WTC11 (cell line): ENCODE measurements around the gene MTMR6. TPM values are rescaled to one million over a fixed set of nuclear protein-coding genes. Genes with fewer than 3 reads are reported as not detected.
A peak's percentile ranks its signal among the peaks of the same experiment; 100 is the strongest.

ENCODE experiments used
- ATAC-seq: fragments of 200-7000 bp; cut with Tn5 transposase; 2 replicates; pipeline ENCODE4 v1.10.0; 2021; ENCODE audit warnings: mild to moderate bottlenecking, moderate library complexity
- CTCF ChIA-PET: fragments of 300-600 bp; sonication (Branson Sonifier 250); formaldehyde crosslinking; loops from one replicate; lab custom pipeline; 2021; ENCODE audit warnings: antibody characterized with exemption; lab: Charles Lee
- POLR2A ChIA-PET: fragments of 350-600 bp; sonication (Branson Sonifier 250); formaldehyde crosslinking; loops from one replicate; lab custom pipeline; 2021; ENCODE audit warnings: antibody characterized with exemption; lab: Charles Lee
- DNase-seq: peaks from one replicate; pipeline ENCODE4 v3.0.0; 2021; ENCODE audit warnings: low spot score
- H3K27ac Mint-ChIP-seq: 2 replicates; pipeline ENCODE4 v1.8.0; 2021; ENCODE audit warnings: mixed read lengths
- H3K27me3 Mint-ChIP-seq: 2 replicates; pipeline ENCODE4 v1.8.0; 2021; ENCODE audit warnings: low read depth, mild to moderate bottlenecking, moderate library complexity, mixed read lengths
- H3K36me3 Mint-ChIP-seq: 2 replicates; pipeline ENCODE4 v1.8.0; 2021; ENCODE audit warnings: mixed read lengths
- H3K4me1 Mint-ChIP-seq: 2 replicates; pipeline ENCODE4 v1.8.0; 2022; ENCODE audit warnings: mixed read lengths
- H3K4me3 Mint-ChIP-seq: 2 replicates; pipeline ENCODE4 v1.8.0; 2021; ENCODE audit warnings: mild to moderate bottlenecking, moderate library complexity, mixed read lengths
- H3K9me3 Mint-ChIP-seq: 2 replicates; pipeline ENCODE4 v1.8.0; 2021; ENCODE audit warnings: mixed read lengths
- ATF1 ChIP-seq: sonication (generic); formaldehyde crosslinking; IDR thresholded peaks from 2 replicates; pipeline ENCODE4 v1.8.1; 2023; ENCODE audit warnings: mild to moderate bottlenecking, moderate library complexity, missing genetic modification reagents
- CDX4 ChIP-seq: fragments of 250-450 bp; sonication (Bioruptor Pico); IDR thresholded peaks from 2 replicates; pipeline ENCODE4 v1.9.0; 2021; ENCODE audit warnings: moderate library complexity, mild to moderate bottlenecking, inconsistent platforms, borderline replicate concordance
- CREB1 ChIP-seq: sonication (generic); formaldehyde crosslinking; IDR thresholded peaks from 2 replicates; pipeline ENCODE4 v1.8.0; 2023; ENCODE audit warnings: mild to moderate bottlenecking, missing genetic modification reagents
- ETV6 ChIP-seq: sonication (generic); formaldehyde crosslinking; IDR thresholded peaks from 2 replicates; pipeline ENCODE4 v1.8.1; 2022; ENCODE audit warnings: mild to moderate bottlenecking, missing genetic modification reagents
- GABPB1 ChIP-seq: sonication (generic); formaldehyde crosslinking; IDR thresholded peaks from 2 replicates; pipeline ENCODE4 v1.8.1; 2023; ENCODE audit warnings: mild to moderate bottlenecking, missing genetic modification reagents
- GTF2I ChIP-seq: fragments of 250-450 bp; sonication (Bioruptor Pico); conservative IDR thresholded peaks from 2 replicates; pipeline ENCODE4 v1.4.0; 2021; ENCODE audit warnings: mild to moderate bottlenecking
- MAX ChIP-seq: sonication (generic); formaldehyde crosslinking; IDR thresholded peaks from 2 replicates; pipeline ENCODE4 v1.8.0; 2022; ENCODE audit warnings: mild to moderate bottlenecking, missing genetic modification reagents
- NFYB ChIP-seq: sonication (generic); formaldehyde crosslinking; conservative IDR thresholded peaks from 2 replicates; pipeline ENCODE4 v1.8.0; 2022; ENCODE audit warnings: low read depth, missing genetic modification reagents
- NR1H2 ChIP-seq: sonication (generic); formaldehyde crosslinking; IDR thresholded peaks from 2 replicates; pipeline ENCODE4 v1.9.0; 2021; ENCODE audit warnings: mild to moderate bottlenecking, moderate library complexity, missing genetic modification reagents
- NR2C2 ChIP-seq: sonication (generic); formaldehyde crosslinking; IDR thresholded peaks from 2 replicates; pipeline ENCODE4 v1.8.0; 2022; ENCODE audit warnings: mild to moderate bottlenecking, missing genetic modification reagents
- SMAD4 ChIP-seq: sonication (generic); formaldehyde crosslinking; IDR thresholded peaks from 2 replicates; pipeline ENCODE4 v1.8.0; 2022; ENCODE audit warnings: mild to moderate bottlenecking, missing genetic modification reagents
- TCF7 ChIP-seq: sonication (generic); formaldehyde crosslinking; IDR thresholded peaks from 2 replicates; pipeline ENCODE4 v1.8.0; 2022; ENCODE audit warnings: mild to moderate bottlenecking, low read depth, missing genetic modification reagents, moderate library complexity
- ZNF121 ChIP-seq: sonication (generic); formaldehyde crosslinking; IDR thresholded peaks from 2 replicates; pipeline ENCODE4 v1.8.0; 2023; ENCODE audit warnings: missing genetic modification reagents
- ZNF219 ChIP-seq: sonication (generic); formaldehyde crosslinking; IDR thresholded peaks from 2 replicates; pipeline ENCODE4 v1.8.0; 2023; ENCODE audit warnings: missing genetic modification reagents, mild to moderate bottlenecking, borderline replicate concordance
- ZNF263 ChIP-seq: sonication (generic); formaldehyde crosslinking; IDR thresholded peaks from 2 replicates; pipeline ENCODE4 v1.8.1; 2022; ENCODE audit warnings: low read depth, mild to moderate bottlenecking, moderate library complexity, missing genetic modification reagents
- ZNF317 ChIP-seq: sonication (generic); formaldehyde crosslinking; IDR thresholded peaks from 2 replicates; pipeline ENCODE4 v1.8.1; 2023; ENCODE audit warnings: low read depth, mild to moderate bottlenecking, moderate library complexity, missing genetic modification reagents, borderline replicate concordance
- ZSCAN18 ChIP-seq: fragments of 250-450 bp; sonication (Bioruptor Pico); IDR thresholded peaks from 2 replicates; pipeline ENCODE4 v2.1.2; 2022; ENCODE audit warnings: mild to moderate bottlenecking, moderate library complexity
- total RNA-seq: library from RNA; stranded (reverse); gene quantifications from 3 replicates; pipeline ENCODE4 v1.2.3, GENCODE V29; 2021
- TF ChIP-seq, protein P1 (sequence below): sonication (generic); formaldehyde crosslinking; IDR thresholded peaks from 2 replicates; pipeline ENCODE4 v1.8.1; 2022; ENCODE audit warnings: mild to moderate bottlenecking, moderate library complexity, missing genetic modification reagents
- TF ChIP-seq, protein P2 (sequence below): sonication (generic); formaldehyde crosslinking; IDR thresholded peaks from 2 replicates; pipeline ENCODE4 v1.8.0; 2022; ENCODE audit warnings: mild to moderate bottlenecking, missing genetic modification reagents
- TF ChIP-seq, protein P3 (sequence below): sonication (generic); formaldehyde crosslinking; IDR thresholded peaks from 2 replicates; pipeline ENCODE4 v1.8.0; 2022; ENCODE audit warnings: mild to moderate bottlenecking, missing genetic modification reagents
- TF ChIP-seq, protein P4 (sequence below): sonication (generic); formaldehyde crosslinking; IDR thresholded peaks from 2 replicates; pipeline ENCODE4 v1.8.1; 2022; ENCODE audit warnings: low read depth, missing genetic modification reagents, borderline replicate concordance
- TF ChIP-seq, protein P5 (sequence below): sonication (generic); formaldehyde crosslinking; IDR thresholded peaks from 2 replicates; pipeline ENCODE4 v1.8.1; 2023; ENCODE audit warnings: mild to moderate bottlenecking, missing genetic modification reagents, moderate library complexity

Gene MTMR6
- total RNA-seq, 1 experiment from 2014 or later = 8.6 TPM

DNA sequence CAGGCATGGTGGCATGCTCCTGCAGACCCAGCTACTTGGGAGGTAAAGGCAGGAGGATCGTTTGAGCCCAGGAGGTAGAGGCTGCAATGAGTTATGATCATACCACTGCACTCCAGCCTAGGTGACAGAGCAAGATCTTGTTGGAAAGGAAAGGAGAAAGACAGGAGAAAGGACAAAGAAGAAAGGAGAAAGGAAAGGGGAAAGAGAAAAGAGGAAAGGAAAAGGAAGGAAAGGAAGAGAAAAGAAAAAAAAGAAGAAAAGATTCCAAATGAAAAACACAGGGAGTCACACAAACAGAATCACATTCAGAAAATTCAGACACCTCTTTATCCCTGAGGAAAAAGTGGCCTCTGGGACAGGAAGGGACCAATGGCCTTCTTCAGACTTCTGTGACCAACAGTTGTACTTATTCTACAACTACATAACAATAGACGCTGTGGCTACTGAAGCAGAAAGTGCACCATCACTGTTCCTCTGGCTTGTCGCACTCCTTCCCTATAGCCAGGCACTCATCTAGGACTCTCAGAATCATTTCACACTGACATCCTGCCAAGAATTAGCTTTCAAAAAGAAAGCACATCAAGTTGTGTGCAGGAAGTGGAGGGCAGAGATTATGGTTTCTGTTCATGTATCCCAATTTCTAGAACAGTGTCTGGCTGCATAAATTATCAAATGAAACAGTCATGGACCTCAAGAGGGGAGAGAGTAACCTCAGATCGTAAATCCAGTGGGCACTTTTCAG lies 5.9 kb downstream of the MTMR6 start:
- Mint-ChIP-seq H3K4me1 (peaks cover 26% of the 10 kb centered on the region), H3K9me3 (no peaks in the 10 kb centered on the region), H3K27ac (peak overlapping the region; percentile 49; the same call in 1 of the 2 replicates), H3K36me3 (no peaks in the 10 kb centered on the region), H3K27me3 (no peaks in the 10 kb centered on the region), H3K4me3 (no peak overlapping the region)
- ATAC-seq = no peak
- TF ChIP-seq NFYB (no peak), NR1H2 (CRISPR knock-in tag) (no peak), ZNF263 (CRISPR knock-in tag) (no peak)
- ChIA-PET POLR2A (no interaction called here), CTCF (no interaction called here)
- no peak for DNase-seq

DNA sequence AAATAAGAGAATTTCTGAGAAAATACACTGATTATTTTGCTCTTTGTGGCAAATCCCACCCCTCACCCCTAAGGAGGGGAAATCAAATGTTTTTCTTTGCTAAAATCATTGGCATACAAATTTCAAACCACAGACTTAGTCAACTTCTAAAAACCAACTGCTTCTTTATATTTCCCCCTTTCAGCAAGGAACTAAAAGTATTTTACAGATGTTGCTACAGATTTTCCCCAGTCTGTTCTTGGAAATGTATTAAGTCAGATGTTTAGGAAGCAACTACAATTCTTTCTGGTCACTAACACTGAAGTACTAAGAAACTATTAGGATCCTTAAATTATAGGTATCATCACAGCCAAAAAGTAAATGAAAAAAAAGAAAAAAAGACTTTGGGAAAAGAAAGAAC lies 6.9 kb downstream of the MTMR6 start:
- ChIA-PET POLR2A (interaction anchor here (0.6 kb wide), 1 partner anchor 424 kb away, joined by 3 read pairs; no protein-coding TSS in a partner anchor), CTCF (no interaction called here)
- DNase-seq (no peak), ATAC-seq (no peak)
- Mint-ChIP-seq H3K9me3 (no peaks in the 10 kb centered on the region), H3K4me1 (peaks cover 20% of the 10 kb centered on the region), H3K27me3 (no peaks in the 10 kb centered on the region), H3K36me3 (no peaks in the 10 kb centered on the region), H3K4me3 (no peak overlapping the region), H3K27ac (no peak overlapping the region)
- TF ChIP-seq ZSCAN18 (CRISPR knock-in tag) (no peak), ATF1 (CRISPR knock-in tag) (no peak), ZNF219 (CRISPR knock-in tag) (no peak), TCF7 (no peak), NR2C2 (CRISPR knock-in tag) (no peak), SMAD4 (CRISPR knock-in tag) (no peak), ETV6 (CRISPR knock-in tag) (no peak), ZNF121 (CRISPR knock-in tag) (no peak), GTF2I (no peak), MAX (no peak), GABPB1 (CRISPR knock-in tag) (no peak)
- TF ChIP-seq, protein P1, sequence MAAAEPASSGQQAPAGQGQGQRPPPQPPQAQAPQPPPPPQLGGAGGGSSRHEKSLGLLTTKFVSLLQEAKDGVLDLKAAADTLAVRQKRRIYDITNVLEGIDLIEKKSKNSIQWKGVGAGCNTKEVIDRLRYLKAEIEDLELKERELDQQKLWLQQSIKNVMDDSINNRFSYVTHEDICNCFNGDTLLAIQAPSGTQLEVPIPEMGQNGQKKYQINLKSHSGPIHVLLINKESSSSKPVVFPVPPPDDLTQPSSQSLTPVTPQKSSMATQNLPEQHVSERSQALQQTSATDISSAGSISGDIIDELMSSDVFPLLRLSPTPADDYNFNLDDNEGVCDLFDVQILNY (CRISPR knock-in tag) = no peak

DNA sequence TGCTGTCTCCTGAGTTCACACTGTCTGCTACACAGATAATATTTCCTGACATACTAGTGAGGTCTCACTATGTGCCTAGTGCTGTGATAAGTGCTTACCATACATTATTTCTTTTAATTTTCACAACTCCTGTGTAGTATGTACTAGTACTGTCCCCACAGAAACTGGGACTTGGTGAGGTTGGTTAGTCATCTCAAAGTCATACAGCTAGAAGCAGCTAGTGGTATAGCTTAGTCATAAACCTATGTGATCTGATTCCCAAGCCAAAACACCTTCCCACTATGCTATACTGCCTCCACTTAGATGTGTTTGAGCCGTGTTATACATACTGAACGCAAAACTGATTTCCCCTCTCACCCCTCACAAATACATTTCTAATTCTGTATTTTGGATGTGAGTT lies 10.5 kb downstream of the MTMR6 start:
- H3K9me3 Mint-ChIP-seq = no peaks in the 10 kb centered on the region
- no peak overlapping the region for H3K27ac Mint-ChIP-seq
- ATAC-seq = no peak
- no peaks in the 10 kb centered on the region for H3K36me3 Mint-ChIP-seq
- no peak overlapping the region for H3K4me3 Mint-ChIP-seq
- H3K27me3 Mint-ChIP-seq = no peaks in the 10 kb centered on the region
- POLR2A ChIA-PET = no interaction called here
- CTCF ChIA-PET = interaction anchor here (1.4 kb wide), 1 partner anchor 10 kb away, joined by 4 read pairs; no protein-coding TSS in a partner anchor
- peaks cover 15% of the 10 kb centered on the region for H3K4me1 Mint-ChIP-seq
- DNase-seq = no peak
- TF ChIP-seq ZNF121 (CRISPR knock-in tag) (no peak), CDX4 (CRISPR knock-in tag) (no peak), CREB1 (CRISPR knock-in tag) (no peak), ZNF317 (CRISPR knock-in tag) (no peak)
- TF ChIP-seq, protein P2, sequence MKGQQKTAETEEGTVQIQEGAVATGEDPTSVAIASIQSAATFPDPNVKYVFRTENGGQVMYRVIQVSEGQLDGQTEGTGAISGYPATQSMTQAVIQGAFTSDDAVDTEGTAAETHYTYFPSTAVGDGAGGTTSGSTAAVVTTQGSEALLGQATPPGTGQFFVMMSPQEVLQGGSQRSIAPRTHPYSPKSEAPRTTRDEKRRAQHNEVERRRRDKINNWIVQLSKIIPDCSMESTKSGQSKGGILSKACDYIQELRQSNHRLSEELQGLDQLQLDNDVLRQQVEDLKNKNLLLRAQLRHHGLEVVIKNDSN (CRISPR knock-in tag) = no peak
- TF ChIP-seq, protein P3, sequence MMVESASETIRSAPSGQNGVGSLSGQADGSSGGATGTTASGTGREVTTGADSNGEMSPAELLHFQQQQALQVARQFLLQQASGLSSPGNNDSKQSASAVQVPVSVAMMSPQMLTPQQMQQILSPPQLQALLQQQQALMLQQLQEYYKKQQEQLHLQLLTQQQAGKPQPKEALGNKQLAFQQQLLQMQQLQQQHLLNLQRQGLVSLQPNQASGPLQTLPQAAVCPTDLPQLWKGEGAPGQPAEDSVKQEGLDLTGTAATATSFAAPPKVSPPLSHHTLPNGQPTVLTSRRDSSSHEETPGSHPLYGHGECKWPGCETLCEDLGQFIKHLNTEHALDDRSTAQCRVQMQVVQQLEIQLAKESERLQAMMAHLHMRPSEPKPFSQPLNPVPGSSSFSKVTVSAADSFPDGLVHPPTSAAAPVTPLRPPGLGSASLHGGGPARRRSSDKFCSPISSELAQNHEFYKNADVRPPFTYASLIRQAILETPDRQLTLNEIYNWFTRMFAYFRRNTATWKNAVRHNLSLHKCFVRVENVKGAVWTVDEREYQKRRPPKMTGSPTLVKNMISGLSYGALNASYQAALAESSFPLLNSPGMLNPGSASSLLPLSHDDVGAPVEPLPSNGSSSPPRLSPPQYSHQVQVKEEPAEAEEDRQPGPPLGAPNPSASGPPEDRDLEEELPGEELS (CRISPR knock-in tag) = no peak
- TF ChIP-seq, protein P4, sequence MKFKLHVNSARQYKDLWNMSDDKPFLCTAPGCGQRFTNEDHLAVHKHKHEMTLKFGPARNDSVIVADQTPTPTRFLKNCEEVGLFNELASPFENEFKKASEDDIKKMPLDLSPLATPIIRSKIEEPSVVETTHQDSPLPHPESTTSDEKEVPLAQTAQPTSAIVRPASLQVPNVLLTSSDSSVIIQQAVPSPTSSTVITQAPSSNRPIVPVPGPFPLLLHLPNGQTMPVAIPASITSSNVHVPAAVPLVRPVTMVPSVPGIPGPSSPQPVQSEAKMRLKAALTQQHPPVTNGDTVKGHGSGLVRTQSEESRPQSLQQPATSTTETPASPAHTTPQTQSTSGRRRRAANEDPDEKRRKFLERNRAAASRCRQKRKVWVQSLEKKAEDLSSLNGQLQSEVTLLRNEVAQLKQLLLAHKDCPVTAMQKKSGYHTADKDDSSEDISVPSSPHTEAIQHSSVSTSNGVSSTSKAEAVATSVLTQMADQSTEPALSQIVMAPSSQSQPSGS (CRISPR knock-in tag) = no peak
- TF ChIP-seq, protein P5, sequence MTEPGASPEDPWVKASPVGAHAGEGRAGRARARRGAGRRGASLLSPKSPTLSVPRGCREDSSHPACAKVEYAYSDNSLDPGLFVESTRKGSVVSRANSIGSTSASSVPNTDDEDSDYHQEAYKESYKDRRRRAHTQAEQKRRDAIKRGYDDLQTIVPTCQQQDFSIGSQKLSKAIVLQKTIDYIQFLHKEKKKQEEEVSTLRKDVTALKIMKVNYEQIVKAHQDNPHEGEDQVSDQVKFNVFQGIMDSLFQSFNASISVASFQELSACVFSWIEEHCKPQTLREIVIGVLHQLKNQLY (CRISPR knock-in tag) = no peak
